Astrocyte (in vitro differentiated cells and primary cell): ENCODE data around the gene SPDEF. TPM values are rescaled to one million over a fixed set of nuclear protein-coding genes. Genes with fewer than 3 reads are reported as not detected.

Experiments used
- DNase-seq: peaks from one replicate; pipeline ENCODE4 v3.0.0-alpha.2; 2010; ENCODE audit warnings: low read depth
- FAIRE-seq: peaks from 2 replicates; lab custom pipeline; 2011; peaks lifted over from hg19 to GRCh38; lab: Jason Lieb, UNC
- H2AFZ ChIP-seq: 2 replicates; pipeline ENCODE4 v1.6.0; 2012; ENCODE audit warnings: low read depth, low read length, inconsistent platforms
- H3K27ac ChIP-seq: 2 replicates; pipeline ENCODE4 v1.5.1; 2011; ENCODE audit warnings: low read depth, low read length, inconsistent platforms
- H3K27me3 ChIP-seq: 2 replicates; pipeline ENCODE4 v1.6.0; 2011; ENCODE audit warnings: low read length, inconsistent platforms; ENCODE audit not compliant: insufficient read depth
- H3K36me3 ChIP-seq: 2 replicates; pipeline ENCODE4 v1.5.1; 2011; ENCODE audit warnings: low read length, inconsistent platforms; ENCODE audit not compliant: insufficient read depth
- H3K4me1 ChIP-seq: 2 replicates; pipeline ENCODE4 v1.5.1; 2011; ENCODE audit warnings: low read length, inconsistent platforms; ENCODE audit not compliant: insufficient read depth
- H3K4me2 ChIP-seq: 2 replicates; pipeline ENCODE4 v1.6.0; 2012; ENCODE audit warnings: low read length, inconsistent platforms
- H3K4me3 ChIP-seq: 2 replicates; pipeline ENCODE4 v1.5.1; 2011; ENCODE audit warnings: low read depth, mild to moderate bottlenecking, low read length, inconsistent platforms; ENCODE audit not compliant: insufficient read depth
- H3K79me2 ChIP-seq: 2 replicates; pipeline ENCODE4 v1.6.0; 2012; ENCODE audit warnings: mild to moderate bottlenecking, low read length, inconsistent platforms; ENCODE audit not compliant: insufficient read depth
- H3K9ac ChIP-seq: 2 replicates; pipeline ENCODE4 v1.6.0; 2012; ENCODE audit warnings: mild to moderate bottlenecking, low read length, inconsistent platforms
- H3K9me3 ChIP-seq: 2 replicates; pipeline ENCODE4 v1.5.1; 2012; ENCODE audit warnings: low read depth, mild to moderate bottlenecking, low read length, inconsistent platforms; ENCODE audit not compliant: insufficient read depth
- H4K20me1 ChIP-seq: 2 replicates; pipeline ENCODE4 v1.6.0; 2012; ENCODE audit warnings: low read length, inconsistent platforms; ENCODE audit not compliant: insufficient read depth
- H3K27ac Mint-ChIP-seq: one replicate; pipeline ENCODE4 v1.8.0; 2021; ENCODE audit warnings: mild to moderate bottlenecking, mixed read lengths; ENCODE audit not compliant: unreplicated experiment
- H3K27me3 Mint-ChIP-seq: one replicate; pipeline ENCODE4 v1.8.0; 2021; ENCODE audit warnings: low read depth, mixed read lengths; ENCODE audit not compliant: unreplicated experiment
- H3K36me3 Mint-ChIP-seq: one replicate; pipeline ENCODE4 v1.8.0; 2021; ENCODE audit warnings: low read depth, mixed read lengths; ENCODE audit not compliant: unreplicated experiment
- H3K4me1 Mint-ChIP-seq: one replicate; pipeline ENCODE4 v1.8.0; 2021; ENCODE audit warnings: low read depth, mixed read lengths; ENCODE audit not compliant: unreplicated experiment
- H3K4me3 Mint-ChIP-seq: one replicate; pipeline ENCODE4 v1.8.0; 2021; ENCODE audit warnings: mild to moderate bottlenecking, moderate library complexity, mixed read lengths; ENCODE audit not compliant: unreplicated experiment
- H3K9me3 Mint-ChIP-seq: one replicate; pipeline ENCODE4 v1.8.0; 2021; ENCODE audit warnings: mild to moderate bottlenecking, mixed read lengths; ENCODE audit not compliant: unreplicated experiment
- CTCF ChIP-seq: IDR thresholded peaks from 2 replicates; pipeline ENCODE4 v1.5.1; 2011; ENCODE audit warnings: low read depth, mild to moderate bottlenecking, inconsistent platforms, low read length, moderate library complexity; ENCODE audit not compliant: insufficient read depth
- EZH2 ChIP-seq: IDR thresholded peaks from 2 replicates; pipeline ENCODE4 v1.6.1; 2012; ENCODE audit warnings: mild to moderate bottlenecking, low read length, inconsistent platforms; ENCODE audit not compliant: insufficient read depth
- total RNA-seq: library from RNA; stranded (reverse); gene quantifications from 2 replicates; pipeline ENCODE4 v1.2.1, GENCODE V29; 2021

SPDEF gene
- total RNA-seq, 1 donor from 2014 or later, result 0.16 TPM

- H3K9me3 Mint-ChIP-seq, result no peaks in the 10 kb centered on the region
- H3K36me3 Mint-ChIP-seq, result peaks cover 13% of the 10 kb centered on the region
- Histone ChIP-seq H3K4me3 (no peak overlapping the region), H3K27ac (no peak overlapping the region), H3K9me3 (no peaks in the 10 kb centered on the region), H4K20me1 (peaks cover 43% of the 10 kb centered on the region), H3K36me3 (no peaks in the 10 kb centered on the region), H2AFZ (no peak overlapping the region), H3K79me2 (peaks cover 9% of the 10 kb centered on the region), H3K27me3 (no peaks in the 10 kb centered on the region), H3K9ac (no peak overlapping the region), H3K4me2 (no peak overlapping the region), H3K4me1 (no peaks in the 10 kb centered on the region)
- H3K4me1 Mint-ChIP-seq, result peaks cover 10% of the 10 kb centered on the region
- no peak for TF ChIP-seq CTCF
- FAIRE-seq (no peak), DNase-seq (no peak)
- H3K4me3 Mint-ChIP-seq, result no peak overlapping the region
- H3K27me3 Mint-ChIP-seq, result no peaks in the 10 kb centered on the region
- H3K27ac Mint-ChIP-seq, result no peak overlapping the region
Measured at GRCh38 chr6:34583861-34584604, 27.9 kb upstream of the SPDEF start.

DNA sequence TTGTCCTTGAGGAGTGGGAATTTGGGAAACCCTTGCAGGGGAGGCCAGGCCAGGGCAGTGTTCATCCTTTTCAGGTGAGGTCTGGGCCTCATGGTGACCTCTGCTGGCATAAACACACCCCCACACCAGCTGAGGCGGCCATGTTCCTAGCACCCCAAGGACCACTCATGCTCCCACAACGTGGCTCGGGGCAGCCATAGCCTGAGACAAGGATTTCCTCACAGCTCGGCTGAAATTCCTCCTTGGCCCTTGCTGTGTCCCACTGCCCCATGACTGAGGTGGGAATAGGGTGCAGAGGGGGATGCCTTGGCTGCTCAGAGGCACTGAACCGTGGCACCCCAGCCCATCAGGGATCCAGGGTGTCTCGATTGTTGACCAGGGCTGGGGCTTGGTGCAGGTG lies 27.3 kb upstream of the SPDEF start:
- FAIRE-seq, result no peak
- Histone ChIP-seq H3K36me3 (no peaks in the 10 kb centered on the region), H3K27ac (no peak overlapping the region), H3K4me2 (no peak overlapping the region), H3K9me3 (no peaks in the 10 kb centered on the region), H2AFZ (no peak overlapping the region), H3K79me2 (peaks cover 9% of the 10 kb centered on the region), H4K20me1 (peaks cover 38% of the 10 kb centered on the region), H3K4me1 (no peaks in the 10 kb centered on the region), H3K27me3 (no peaks in the 10 kb centered on the region), H3K9ac (no peak overlapping the region), H3K4me3 (no peak overlapping the region)
- Mint-ChIP-seq H3K4me1 (peaks cover 10% of the 10 kb centered on the region), H3K27me3 (no peaks in the 10 kb centered on the region), H3K9me3 (no peaks in the 10 kb centered on the region), H3K27ac (no peak overlapping the region), H3K4me3 (no peak overlapping the region), H3K36me3 (peaks cover 13% of the 10 kb centered on the region)
- TF ChIP-seq CTCF (no peak), EZH2 (no peak)
- no peak for DNase-seq

GRCh38 chr6:34581561-34581920 lies 25.4 kb upstream of the SPDEF start:
- no peak overlapping the region for H3K27ac ChIP-seq
- H4K20me1 ChIP-seq, result peaks cover 21% of the 10 kb centered on the region
- H3K36me3 ChIP-seq, result no peaks in the 10 kb centered on the region
- Mint-ChIP-seq H3K36me3 (peaks cover 9% of the 10 kb centered on the region), H3K27me3 (no peaks in the 10 kb centered on the region), H3K4me1 (peaks cover 9% of the 10 kb centered on the region), H3K4me3 (no peak overlapping the region), H3K27ac (no peak overlapping the region), H3K9me3 (no peaks in the 10 kb centered on the region)
- no peak overlapping the region for H3K9ac ChIP-seq
- TF ChIP-seq EZH2 (no peak), CTCF (no peak)
- H3K4me2 ChIP-seq, result no peak overlapping the region
- H3K79me2 ChIP-seq, result no peaks in the 10 kb centered on the region
- H3K4me1 ChIP-seq, result no peaks in the 10 kb centered on the region
- no peak for DNase-seq
- FAIRE-seq, result no peak
- no peak overlapping the region for H3K4me3 ChIP-seq
- H3K9me3 ChIP-seq, result no peaks in the 10 kb centered on the region
- no peaks in the 10 kb centered on the region for H3K27me3 ChIP-seq
- H2AFZ ChIP-seq, result no peak overlapping the region
